GM12872 (cell line): Measurements from ENCODE around the gene GLIS1.

Source experiments
- CTCF ChIP-seq: IDR thresholded peaks from 3 replicates; pipeline ENCODE4 v1.5.1; 2011; ENCODE audit warnings: low read depth, mild to moderate bottlenecking, low read length, moderate library complexity; ENCODE audit not compliant: insufficient read depth

Gene GLIS1

GRCh38 chr1:53616927-53617326 lies 122.0 kb downstream of the GLIS1 start:
- TF ChIP-seq CTCF = no peak

- no peak for TF ChIP-seq CTCF
Measured at GRCh38 chr1:53616511-53616910, 122.5 kb downstream of the GLIS1 start.

GRCh38 chr1:53615101-53615500 lies 123.9 kb downstream of the GLIS1 start:
- TF ChIP-seq CTCF = no peak

GRCh38 chr1:53614231-53615021 lies 124.5 kb downstream of the GLIS1 start:
- no peak for TF ChIP-seq CTCF

- no peak for TF ChIP-seq CTCF
Measured at GRCh38 chr1:53608676-53609075, 130.3 kb downstream of the GLIS1 start.

GRCh38 chr1:53608071-53608470 lies 130.9 kb downstream of the GLIS1 start:
- no peak for TF ChIP-seq CTCF

- no peak for TF ChIP-seq CTCF
Measured at GRCh38 chr1:53606651-53607051, 132.3 kb downstream of the GLIS1 start.
